ENCODE data around the gene PHACTR1. TPM values are rescaled to one million over a fixed set of nuclear protein-coding genes. Genes with fewer than 3 reads are reported as not detected.

PHACTR1 gene
- total RNA-seq, 1 experiment from 2014 or later = 15.5 TPM

DNA sequence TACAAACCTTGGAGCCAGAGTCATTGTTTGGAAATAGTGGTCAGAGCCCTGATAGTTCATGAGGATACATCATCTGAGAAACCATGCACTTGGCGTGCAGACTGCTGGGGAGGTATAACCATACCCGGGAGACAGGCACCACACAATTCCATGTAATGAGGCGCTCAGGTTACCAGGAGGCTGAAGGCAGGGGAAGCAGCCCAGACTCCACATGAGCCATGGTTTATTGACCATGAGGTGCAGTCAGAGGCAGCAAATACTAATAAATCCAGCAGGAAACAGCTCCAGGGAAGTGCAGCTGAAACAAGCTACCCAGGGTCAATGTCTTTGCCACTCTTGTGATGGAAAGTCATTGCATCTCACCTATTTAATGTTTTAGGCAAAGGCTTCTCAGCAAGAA, 455.7 kb downstream of the PHACTR1 start (continued):
- TF ChIP-seq SMAD3 (CRISPR knock-in tag; IDR thresholded peaks at IDR 0.05; ENCODE audit: borderline replicate concordance) = no peak
- TF ChIP-seq, protein P1, sequence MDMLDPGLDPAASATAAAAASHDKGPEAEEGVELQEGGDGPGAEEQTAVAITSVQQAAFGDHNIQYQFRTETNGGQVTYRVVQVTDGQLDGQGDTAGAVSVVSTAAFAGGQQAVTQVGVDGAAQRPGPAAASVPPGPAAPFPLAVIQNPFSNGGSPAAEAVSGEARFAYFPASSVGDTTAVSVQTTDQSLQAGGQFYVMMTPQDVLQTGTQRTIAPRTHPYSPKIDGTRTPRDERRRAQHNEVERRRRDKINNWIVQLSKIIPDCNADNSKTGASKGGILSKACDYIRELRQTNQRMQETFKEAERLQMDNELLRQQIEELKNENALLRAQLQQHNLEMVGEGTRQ (CRISPR knock-in tag; IDR thresholded peaks at IDR 0.05) = no peak
- TF ChIP-seq, protein P2, sequence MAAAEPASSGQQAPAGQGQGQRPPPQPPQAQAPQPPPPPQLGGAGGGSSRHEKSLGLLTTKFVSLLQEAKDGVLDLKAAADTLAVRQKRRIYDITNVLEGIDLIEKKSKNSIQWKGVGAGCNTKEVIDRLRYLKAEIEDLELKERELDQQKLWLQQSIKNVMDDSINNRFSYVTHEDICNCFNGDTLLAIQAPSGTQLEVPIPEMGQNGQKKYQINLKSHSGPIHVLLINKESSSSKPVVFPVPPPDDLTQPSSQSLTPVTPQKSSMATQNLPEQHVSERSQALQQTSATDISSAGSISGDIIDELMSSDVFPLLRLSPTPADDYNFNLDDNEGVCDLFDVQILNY (CRISPR knock-in tag; IDR thresholded peaks at IDR 0.05) = no peak

DNA sequence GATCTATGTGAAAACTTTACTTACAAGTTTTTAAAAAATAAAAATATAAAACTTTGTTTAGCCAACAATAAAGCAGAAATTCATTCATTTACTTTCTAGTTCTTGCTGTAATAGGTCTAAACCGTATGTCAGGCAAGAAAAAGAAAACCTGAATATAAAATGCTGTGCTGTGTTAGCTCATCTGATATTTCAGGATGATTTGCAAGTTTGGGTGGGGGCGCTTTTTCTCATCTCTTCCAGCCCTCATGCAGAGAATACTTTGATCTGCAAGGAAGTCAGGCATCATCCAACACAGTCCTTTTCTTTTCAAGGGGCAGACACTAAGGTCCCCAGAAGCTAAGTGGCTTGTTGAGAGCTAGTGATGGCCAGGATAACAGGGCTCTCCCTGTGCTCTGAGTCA, 458.5 kb downstream of the PHACTR1 start:
- H3K27me3 Mint-ChIP-seq (ENCODE audit: low read depth) = no peaks in the 10 kb centered on the region
- H3K9me3 Mint-ChIP-seq = no peaks in the 10 kb centered on the region
- no peak for ATAC-seq
- no peak for TF ChIP-seq NFYB (CRISPR knock-in tag; conservative IDR thresholded peaks at IDR 0.05; ENCODE audit: low read depth)
- TF ChIP-seq, protein P3, sequence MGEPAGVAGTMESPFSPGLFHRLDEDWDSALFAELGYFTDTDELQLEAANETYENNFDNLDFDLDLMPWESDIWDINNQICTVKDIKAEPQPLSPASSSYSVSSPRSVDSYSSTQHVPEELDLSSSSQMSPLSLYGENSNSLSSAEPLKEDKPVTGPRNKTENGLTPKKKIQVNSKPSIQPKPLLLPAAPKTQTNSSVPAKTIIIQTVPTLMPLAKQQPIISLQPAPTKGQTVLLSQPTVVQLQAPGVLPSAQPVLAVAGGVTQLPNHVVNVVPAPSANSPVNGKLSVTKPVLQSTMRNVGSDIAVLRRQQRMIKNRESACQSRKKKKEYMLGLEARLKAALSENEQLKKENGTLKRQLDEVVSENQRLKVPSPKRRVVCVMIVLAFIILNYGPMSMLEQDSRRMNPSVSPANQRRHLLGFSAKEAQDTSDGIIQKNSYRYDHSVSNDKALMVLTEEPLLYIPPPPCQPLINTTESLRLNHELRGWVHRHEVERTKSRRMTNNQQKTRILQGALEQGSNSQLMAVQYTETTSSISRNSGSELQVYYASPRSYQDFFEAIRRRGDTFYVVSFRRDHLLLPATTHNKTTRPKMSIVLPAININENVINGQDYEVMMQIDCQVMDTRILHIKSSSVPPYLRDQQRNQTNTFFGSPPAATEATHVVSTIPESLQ (CRISPR knock-in tag; IDR thresholded peaks at IDR 0.05) = no peak
- no peak for TF ChIP-seq TP53 (CRISPR knock-in tag; IDR thresholded peaks at IDR 0.05)
- H3K4me3 Mint-ChIP-seq = no peak overlapping the region
- peaks cover 45% of the 10 kb centered on the region for H3K4me1 Mint-ChIP-seq
- H3K36me3 Mint-ChIP-seq = no peaks in the 10 kb centered on the region
- ChIA-PET CTCF (interaction anchor here (0.7 to 2.7 kb wide), 4 partner anchors 12 to 36 kb away, joined by 3 to 9 read pairs (median 3); no protein-coding TSS in a partner anchor), POLR2A (no interaction called here)
- H3K27ac Mint-ChIP-seq = peak overlapping the region; percentile 1; the same call in 1 of the 2 replicates
- DNase-seq (ENCODE audit: low spot score) = no peak

DNA sequence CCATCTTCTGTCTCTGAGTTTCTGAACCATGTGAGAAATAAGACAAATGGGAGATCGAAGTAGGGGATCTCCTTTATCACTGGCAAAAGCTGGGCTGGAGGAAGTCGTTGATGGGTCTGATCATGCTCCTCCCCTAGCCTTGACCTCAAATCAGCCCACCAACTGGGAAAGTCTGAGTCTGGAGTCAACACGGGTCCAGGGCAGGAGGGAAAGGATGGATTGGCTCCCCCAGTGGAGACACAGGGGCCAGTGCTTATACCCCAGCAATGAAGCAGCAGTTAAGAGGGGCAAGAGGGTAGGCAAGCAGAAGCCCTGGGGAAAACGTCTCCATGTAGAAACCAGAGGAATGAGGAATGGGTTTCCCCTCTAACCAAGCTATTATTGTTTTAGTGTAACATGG, 459.2 kb downstream of the PHACTR1 start:
- Mint-ChIP-seq H3K9me3 (no peaks in the 10 kb centered on the region), H3K27ac (peak overlapping the region; percentile 1; the same call in 1 of the 2 replicates), H3K27me3 (ENCODE audit: low read depth) (no peaks in the 10 kb centered on the region), H3K4me3 (no peak overlapping the region), H3K4me1 (peaks cover 45% of the 10 kb centered on the region), H3K36me3 (no peaks in the 10 kb centered on the region)
- DNase-seq (ENCODE audit: low spot score) (peak; percentile 57), ATAC-seq (peak; percentile 98)
- CTCF ChIA-PET = interaction anchor here (0.9 to 2.7 kb wide), 3 partner anchors 11 to 19 kb away, joined by 3 to 9 read pairs (median 3); no protein-coding TSS in a partner anchor
- POLR2A ChIA-PET = no interaction called here
- TF ChIP-seq CREB1 (CRISPR knock-in tag; IDR thresholded peaks at IDR 0.05) (no peak), NR3C1 (CRISPR knock-in tag; conservative IDR thresholded peaks at IDR 0.05; ENCODE audit: low read depth) (no peak), NR2C2 (CRISPR knock-in tag; IDR thresholded peaks at IDR 0.05) (no peak), ZNF121 (CRISPR knock-in tag; IDR thresholded peaks at IDR 0.05) (no peak), ELF4 (CRISPR knock-in tag; IDR thresholded peaks at IDR 0.05; ENCODE audit: low read depth) (no peak), CREM (CRISPR knock-in tag; IDR thresholded peaks at IDR 0.05) (no peak), FOXK1 (CRISPR knock-in tag; IDR thresholded peaks at IDR 0.05) (no peak), FOXJ3 (CRISPR knock-in tag; IDR thresholded peaks at IDR 0.05; ENCODE audit: borderline replicate concordance) (no peak), HMGA2 (CRISPR knock-in tag; IDR thresholded peaks at IDR 0.05) (no peak), SMAD4 (CRISPR knock-in tag; IDR thresholded peaks at IDR 0.05) (no peak), NFATC4 (CRISPR knock-in tag; IDR thresholded peaks at IDR 0.05) (no peak)
- TF ChIP-seq, protein P2 (CRISPR knock-in tag; IDR thresholded peaks at IDR 0.05) = no peak
- TF ChIP-seq, protein P4, sequence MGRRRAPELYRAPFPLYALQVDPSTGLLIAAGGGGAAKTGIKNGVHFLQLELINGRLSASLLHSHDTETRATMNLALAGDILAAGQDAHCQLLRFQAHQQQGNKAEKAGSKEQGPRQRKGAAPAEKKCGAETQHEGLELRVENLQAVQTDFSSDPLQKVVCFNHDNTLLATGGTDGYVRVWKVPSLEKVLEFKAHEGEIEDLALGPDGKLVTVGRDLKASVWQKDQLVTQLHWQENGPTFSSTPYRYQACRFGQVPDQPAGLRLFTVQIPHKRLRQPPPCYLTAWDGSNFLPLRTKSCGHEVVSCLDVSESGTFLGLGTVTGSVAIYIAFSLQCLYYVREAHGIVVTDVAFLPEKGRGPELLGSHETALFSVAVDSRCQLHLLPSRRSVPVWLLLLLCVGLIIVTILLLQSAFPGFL (CRISPR knock-in tag; IDR thresholded peaks at IDR 0.05; ENCODE audit: borderline replicate concordance) = no peak
- TF ChIP-seq, protein P5, sequence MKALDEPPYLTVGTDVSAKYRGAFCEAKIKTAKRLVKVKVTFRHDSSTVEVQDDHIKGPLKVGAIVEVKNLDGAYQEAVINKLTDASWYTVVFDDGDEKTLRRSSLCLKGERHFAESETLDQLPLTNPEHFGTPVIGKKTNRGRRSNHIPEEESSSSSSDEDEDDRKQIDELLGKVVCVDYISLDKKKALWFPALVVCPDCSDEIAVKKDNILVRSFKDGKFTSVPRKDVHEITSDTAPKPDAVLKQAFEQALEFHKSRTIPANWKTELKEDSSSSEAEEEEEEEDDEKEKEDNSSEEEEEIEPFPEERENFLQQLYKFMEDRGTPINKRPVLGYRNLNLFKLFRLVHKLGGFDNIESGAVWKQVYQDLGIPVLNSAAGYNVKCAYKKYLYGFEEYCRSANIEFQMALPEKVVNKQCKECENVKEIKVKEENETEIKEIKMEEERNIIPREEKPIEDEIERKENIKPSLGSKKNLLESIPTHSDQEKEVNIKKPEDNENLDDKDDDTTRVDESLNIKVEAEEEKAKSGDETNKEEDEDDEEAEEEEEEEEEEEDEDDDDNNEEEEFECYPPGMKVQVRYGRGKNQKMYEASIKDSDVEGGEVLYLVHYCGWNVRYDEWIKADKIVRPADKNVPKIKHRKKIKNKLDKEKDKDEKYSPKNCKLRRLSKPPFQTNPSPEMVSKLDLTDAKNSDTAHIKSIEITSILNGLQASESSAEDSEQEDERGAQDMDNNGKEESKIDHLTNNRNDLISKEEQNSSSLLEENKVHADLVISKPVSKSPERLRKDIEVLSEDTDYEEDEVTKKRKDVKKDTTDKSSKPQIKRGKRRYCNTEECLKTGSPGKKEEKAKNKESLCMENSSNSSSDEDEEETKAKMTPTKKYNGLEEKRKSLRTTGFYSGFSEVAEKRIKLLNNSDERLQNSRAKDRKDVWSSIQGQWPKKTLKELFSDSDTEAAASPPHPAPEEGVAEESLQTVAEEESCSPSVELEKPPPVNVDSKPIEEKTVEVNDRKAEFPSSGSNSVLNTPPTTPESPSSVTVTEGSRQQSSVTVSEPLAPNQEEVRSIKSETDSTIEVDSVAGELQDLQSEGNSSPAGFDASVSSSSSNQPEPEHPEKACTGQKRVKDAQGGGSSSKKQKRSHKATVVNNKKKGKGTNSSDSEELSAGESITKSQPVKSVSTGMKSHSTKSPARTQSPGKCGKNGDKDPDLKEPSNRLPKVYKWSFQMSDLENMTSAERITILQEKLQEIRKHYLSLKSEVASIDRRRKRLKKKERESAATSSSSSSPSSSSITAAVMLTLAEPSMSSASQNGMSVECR (CRISPR knock-in tag; IDR thresholded peaks at IDR 0.05; ENCODE audit: borderline replicate concordance) = no peak

Measured in WTC11 (cell line).